ENCODE measurements around the gene ZNF219.

Gene ZNF219

DNA sequence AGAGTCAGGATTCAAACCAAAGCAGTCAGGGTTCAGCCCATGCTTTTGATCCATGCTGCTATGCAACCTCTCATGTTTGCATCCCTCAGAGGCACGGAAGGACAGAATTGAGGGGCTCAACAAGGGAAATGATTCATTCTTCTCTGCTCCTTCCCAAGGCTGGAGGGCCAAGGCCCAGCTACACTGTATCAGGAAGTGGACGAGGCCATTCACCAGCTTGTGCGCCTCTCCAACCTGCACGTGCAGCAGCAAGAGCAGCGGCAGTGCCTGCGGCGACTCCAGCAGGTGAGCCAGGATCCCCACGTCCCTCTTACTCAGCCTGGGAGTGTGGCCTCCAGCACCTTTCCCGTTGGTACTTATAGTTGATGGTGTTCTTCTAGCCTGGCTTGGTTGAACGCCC lies 19.7 kb downstream of the ZNF219 start:
- no peaks in the 10 kb centered on the region for H3K9me3 ChIP-seq (ENCODE audit: insufficient read depth, low read length, severe bottlenecking)
- peaks cover 23% of the 10 kb centered on the region for H3K27me3 ChIP-seq (ENCODE audit: insufficient read depth, low read length, poor library complexity)
- H4K20me1 ChIP-seq (ENCODE audit: insufficient read depth, low read length): no peaks in the 10 kb centered on the region
- no peak overlapping the region for H3K9ac ChIP-seq (ENCODE audit: low read depth, low read length)
- H3K36me3 ChIP-seq (ENCODE audit: insufficient read depth, low read length): no peaks in the 10 kb centered on the region
- DNase-seq (no peak), ATAC-seq (ENCODE audit: insufficient read depth, low read depth) (no peak)
- no peaks in the 10 kb centered on the region for H3K4me1 ChIP-seq (ENCODE audit: insufficient read depth, low read length)
- no peak for TF ChIP-seq EZH2 (IDR thresholded peaks at IDR 0.05; ENCODE audit: borderline replicate concordance, low read depth, low read length, severe bottlenecking)
- TF ChIP-seq, protein P1, sequence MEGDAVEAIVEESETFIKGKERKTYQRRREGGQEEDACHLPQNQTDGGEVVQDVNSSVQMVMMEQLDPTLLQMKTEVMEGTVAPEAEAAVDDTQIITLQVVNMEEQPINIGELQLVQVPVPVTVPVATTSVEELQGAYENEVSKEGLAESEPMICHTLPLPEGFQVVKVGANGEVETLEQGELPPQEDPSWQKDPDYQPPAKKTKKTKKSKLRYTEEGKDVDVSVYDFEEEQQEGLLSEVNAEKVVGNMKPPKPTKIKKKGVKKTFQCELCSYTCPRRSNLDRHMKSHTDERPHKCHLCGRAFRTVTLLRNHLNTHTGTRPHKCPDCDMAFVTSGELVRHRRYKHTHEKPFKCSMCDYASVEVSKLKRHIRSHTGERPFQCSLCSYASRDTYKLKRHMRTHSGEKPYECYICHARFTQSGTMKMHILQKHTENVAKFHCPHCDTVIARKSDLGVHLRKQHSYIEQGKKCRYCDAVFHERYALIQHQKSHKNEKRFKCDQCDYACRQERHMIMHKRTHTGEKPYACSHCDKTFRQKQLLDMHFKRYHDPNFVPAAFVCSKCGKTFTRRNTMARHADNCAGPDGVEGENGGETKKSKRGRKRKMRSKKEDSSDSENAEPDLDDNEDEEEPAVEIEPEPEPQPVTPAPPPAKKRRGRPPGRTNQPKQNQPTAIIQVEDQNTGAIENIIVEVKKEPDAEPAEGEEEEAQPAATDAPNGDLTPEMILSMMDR (IDR thresholded peaks at IDR 0.05; ENCODE audit: borderline replicate concordance, extremely low read depth, low read length, poor library complexity, severe bottlenecking): no peak
- H3K27ac ChIP-seq (ENCODE audit: low read length): no peak overlapping the region
- no peak overlapping the region for H3K4me2 ChIP-seq (ENCODE audit: insufficient read depth, low read length)
- no peak overlapping the region for H3K4me3 ChIP-seq (ENCODE audit: low read depth in 1 of 2, low read length in 2 of 2)
- no peaks in the 10 kb centered on the region for H3K79me2 ChIP-seq (ENCODE audit: insufficient read depth, low read length)
- no peak overlapping the region for H2AFZ ChIP-seq (ENCODE audit: low read depth, low read length)

DNA sequence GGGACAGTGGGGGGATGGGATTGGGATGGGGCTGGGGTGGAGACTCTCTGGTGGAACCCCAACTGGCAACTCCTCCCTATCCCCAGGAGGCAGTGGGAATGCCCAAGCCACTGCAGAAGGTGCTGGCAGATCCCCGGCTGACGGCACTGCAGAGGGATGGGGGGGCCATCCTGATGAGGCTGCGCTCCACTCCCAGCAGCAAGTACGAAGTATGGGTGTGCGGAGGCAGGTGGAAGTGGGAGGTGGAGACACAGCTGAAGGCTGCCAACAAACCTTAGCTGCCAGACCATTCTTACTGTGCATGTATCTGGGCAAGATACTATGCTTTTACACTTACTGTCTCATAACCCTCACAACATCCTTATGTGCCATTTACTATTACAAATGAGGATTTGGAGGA lies 20.2 kb downstream of the ZNF219 start:
- H3K36me3 ChIP-seq (ENCODE audit: insufficient read depth, low read length): no peaks in the 10 kb centered on the region
- DNase-seq (no peak), ATAC-seq (ENCODE audit: insufficient read depth, low read depth) (no peak)

DNA sequence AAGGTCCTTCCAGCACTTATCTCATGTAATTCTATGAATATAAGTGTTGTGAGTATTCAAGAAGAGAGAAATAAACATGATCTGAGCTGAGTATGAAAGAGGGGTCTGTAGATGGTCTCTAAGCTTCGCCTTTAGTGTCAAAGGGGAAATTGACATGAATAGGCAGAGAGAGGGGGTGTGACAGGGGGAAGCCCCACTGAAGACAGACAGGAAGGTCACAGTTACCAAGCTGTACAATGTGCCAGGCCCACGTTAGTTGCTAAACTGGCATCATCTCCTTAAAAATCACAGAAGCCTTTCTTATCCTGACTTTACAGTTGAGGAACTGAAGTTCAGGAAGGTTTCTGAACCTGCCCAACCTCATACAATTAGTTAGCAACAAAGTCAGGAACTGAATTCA lies 20.8 kb downstream of the ZNF219 start:
- H3K4me3 ChIP-seq (ENCODE audit: low read depth in 1 of 2, low read length in 2 of 2): no peak overlapping the region
- no peaks in the 10 kb centered on the region for H3K9me3 ChIP-seq (ENCODE audit: insufficient read depth, low read length, severe bottlenecking)
- no peaks in the 10 kb centered on the region for H3K36me3 ChIP-seq (ENCODE audit: insufficient read depth, low read length)
- no peaks in the 10 kb centered on the region for H4K20me1 ChIP-seq (ENCODE audit: insufficient read depth, low read length)
- H3K9ac ChIP-seq (ENCODE audit: low read depth, low read length): no peak overlapping the region
- TF ChIP-seq EZH2 (IDR thresholded peaks at IDR 0.05; ENCODE audit: borderline replicate concordance, low read depth, low read length, severe bottlenecking): no peak
- TF ChIP-seq, protein P1 (IDR thresholded peaks at IDR 0.05; ENCODE audit: borderline replicate concordance, extremely low read depth, low read length, poor library complexity, severe bottlenecking): no peak
- H2AFZ ChIP-seq (ENCODE audit: low read depth, low read length): no peak overlapping the region
- no peak overlapping the region for H3K4me2 ChIP-seq (ENCODE audit: insufficient read depth, low read length)
- H3K27me3 ChIP-seq (ENCODE audit: insufficient read depth, low read length, poor library complexity): peaks cover 27% of the 10 kb centered on the region
- no peaks in the 10 kb centered on the region for H3K4me1 ChIP-seq (ENCODE audit: insufficient read depth, low read length)
- H3K27ac ChIP-seq (ENCODE audit: low read length): no peak overlapping the region
- ATAC-seq (ENCODE audit: insufficient read depth, low read depth) (no peak), DNase-seq (no peak)
- no peaks in the 10 kb centered on the region for H3K79me2 ChIP-seq (ENCODE audit: insufficient read depth, low read length)

More for the DNA sequence above, 20.2 kb downstream of the ZNF219 start:
- Histone ChIP-seq H4K20me1 (ENCODE audit: insufficient read depth, low read length) (no peaks in the 10 kb centered on the region), H3K4me1 (ENCODE audit: insufficient read depth, low read length) (no peaks in the 10 kb centered on the region), H3K4me2 (ENCODE audit: insufficient read depth, low read length) (no peak overlapping the region), H3K9ac (ENCODE audit: low read depth, low read length) (no peak overlapping the region), H3K9me3 (ENCODE audit: insufficient read depth, low read length, severe bottlenecking) (no peaks in the 10 kb centered on the region), H3K27ac (ENCODE audit: low read length) (no peak overlapping the region), H3K79me2 (ENCODE audit: insufficient read depth, low read length) (no peaks in the 10 kb centered on the region), H2AFZ (ENCODE audit: low read depth, low read length) (no peak overlapping the region), H3K27me3 (ENCODE audit: insufficient read depth, low read length, poor library complexity) (peaks cover 23% of the 10 kb centered on the region), H3K4me3 (ENCODE audit: low read depth in 1 of 2, low read length in 2 of 2) (no peak overlapping the region)
- TF ChIP-seq, protein P1 (IDR thresholded peaks at IDR 0.05; ENCODE audit: borderline replicate concordance, extremely low read depth, low read length, poor library complexity, severe bottlenecking): no peak
- TF ChIP-seq EZH2 (IDR thresholded peaks at IDR 0.05; ENCODE audit: borderline replicate concordance, low read depth, low read length, severe bottlenecking): no peak
